Suppressor macrophage treated with lipopolysaccharide for 1 hour (primary cell): Measurements from ENCODE around the gene COLEC11.

Experiments used
- DNase-seq, 3 donors: peaks; one replicate each; pipeline ENCODE4 v3.0.0-alpha.2; 2020 to 2022

Gene COLEC11

GRCh38 chr2:3585261-3586109 is 9.4 kb upstream of the COLEC11 start:
- DNase-seq = no peak

- no peak for DNase-seq
These were observed 8.7 kb upstream of the COLEC11 start for GRCh38 chr2:3586220-3586619.

GRCh38 chr2:3587021-3587420 is 7.9 kb upstream of the COLEC11 start:
- no peak for DNase-seq

- no peak for DNase-seq
These were observed 7.5 kb upstream of the COLEC11 start for GRCh38 chr2:3587432-3587831.

GRCh38 chr2:3588084-3588483 is 6.8 kb upstream of the COLEC11 start:
- no peak for DNase-seq

GRCh38 chr2:3589086-3589485 is 5.8 kb upstream of the COLEC11 start:
- no peak for DNase-seq

GRCh38 chr2:3595404-3595803 is 492 bp downstream of the COLEC11 start:
- DNase-seq = no peak

GRCh38 chr2:3595985-3596384 is 1.1 kb downstream of the COLEC11 start:
- DNase-seq = no peak

- DNase-seq = no peak
These were observed 2.0 kb downstream of the COLEC11 start for GRCh38 chr2:3596901-3597417.

GRCh38 chr2:3597567-3597966 is 2.7 kb downstream of the COLEC11 start:
- no peak for DNase-seq

GRCh38 chr2:3598197-3598910 is 3.4 kb downstream of the COLEC11 start:
- no peak for DNase-seq

- DNase-seq = peak in 1 of 3 donors; percentile 86
These were observed 4.3 kb downstream of the COLEC11 start for GRCh38 chr2:3598912-3599854.

- DNase-seq = no peak
These were observed 5.4 kb downstream of the COLEC11 start for GRCh38 chr2:3600256-3600855.

- no peak for DNase-seq
These were observed 6.8 kb downstream of the COLEC11 start for GRCh38 chr2:3601561-3602271.

GRCh38 chr2:3602553-3603339 is 7.8 kb downstream of the COLEC11 start:
- no peak for DNase-seq

- DNase-seq = no peak
These were observed 8.8 kb downstream of the COLEC11 start for GRCh38 chr2:3603536-3604206.

- DNase-seq = no peak
These were observed 9.4 kb downstream of the COLEC11 start for GRCh38 chr2:3604207-3604877.

- no peak for DNase-seq
These were observed 10.4 kb downstream of the COLEC11 start for GRCh38 chr2:3604991-3605961.

- DNase-seq = no peak
These were observed 11.1 kb downstream of the COLEC11 start for GRCh38 chr2:3606028-3606369.
